HUES64 (cell line): ENCODE results near the gene MEN1.
"Not testable (repeated sequence)": the region's sequence is repeated elsewhere in the genome, so short reads cannot be mapped to it uniquely, and the experiment has no call there.

ENCODE experiments used
- H3K27ac ChIP-seq: 2 replicates; pipeline ENCODE4 v1.7.0; 2013; ENCODE audit warnings: low read depth, low read length, inconsistent platforms
- H3K27me3 ChIP-seq: 2 replicates; pipeline ENCODE4 v1.6.1; 2013; ENCODE audit warnings: mild to moderate bottlenecking, low read length; ENCODE audit not compliant: insufficient read depth
- H3K36me3 ChIP-seq: 2 replicates; pipeline ENCODE4 v1.6.1; 2013; ENCODE audit warnings: mild to moderate bottlenecking, low read length; ENCODE audit not compliant: insufficient read depth
- H3K4me1 ChIP-seq: 2 replicates; pipeline ENCODE4 v1.6.1; 2013; ENCODE audit warnings: mild to moderate bottlenecking, low read length, moderate library complexity; ENCODE audit not compliant: insufficient read depth
- H3K4me3 ChIP-seq: 2 replicates; pipeline ENCODE4 v1.5.1; 2013; ENCODE audit warnings: mild to moderate bottlenecking, low read length, moderate library complexity
- H3K9ac ChIP-seq: 2 replicates; pipeline ENCODE4 v1.6.1; 2013; ENCODE audit warnings: mild to moderate bottlenecking, low read depth, low read length
- H3K9me3 ChIP-seq: 2 replicates; pipeline ENCODE4 v1.6.1; 2013; ENCODE audit warnings: low read depth, low read length; ENCODE audit not compliant: insufficient read depth
- WGBS: fragments of 150-250, 120-280 bp; methylation state at CpG from one replicate; pipeline ENCODE4 v1.1.7; 2013; ENCODE audit warnings: missing lambda C conversion rate; 5-methylcytosine and 5-hydroxymethylcytosine counted together

The MEN1 gene

DNA sequence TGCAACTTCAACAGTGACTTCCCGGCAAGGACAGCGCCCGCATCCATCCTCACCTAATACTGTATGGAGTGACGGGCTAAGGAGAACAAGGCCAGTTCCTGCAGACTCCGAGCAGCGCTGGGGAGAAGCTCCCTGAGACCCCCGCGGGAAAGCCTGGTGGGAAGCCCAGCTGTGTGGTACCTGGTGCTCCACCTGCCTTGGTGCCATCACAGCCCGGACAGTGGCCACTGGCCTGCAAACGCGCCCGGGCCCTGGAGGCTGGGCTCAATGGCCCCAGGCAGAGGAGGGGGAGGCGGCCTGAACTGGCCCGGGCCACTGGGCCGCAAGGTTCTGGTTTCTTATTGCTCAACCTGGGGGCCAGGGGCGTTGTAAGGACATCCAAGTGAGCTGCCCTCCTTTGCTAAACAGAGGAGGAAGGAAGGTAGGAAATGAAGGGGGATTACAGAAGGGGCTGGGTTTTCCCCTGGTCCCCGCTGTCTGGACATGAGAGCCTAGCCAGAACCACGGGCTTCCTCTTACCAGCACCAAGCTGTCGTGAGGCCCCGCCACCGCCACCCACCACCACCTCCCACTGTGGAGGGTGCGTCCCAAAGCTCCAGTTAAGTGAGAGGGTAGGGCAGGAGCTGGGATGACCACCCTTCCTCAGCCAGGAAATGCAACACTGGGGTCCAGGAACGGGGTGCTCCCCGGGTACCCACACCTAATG is 42.6 kb upstream of the MEN1 start:
- WGBS = 93% methylated on average over 23 of the region's 24 CpGs
- H3K9me3 ChIP-seq = no peaks in the 10 kb centered on the region
- H3K27ac ChIP-seq = no peak overlapping the region
- H3K36me3 ChIP-seq = peaks cover 8% of the 10 kb centered on the region
- H3K4me1 ChIP-seq = peaks cover 8% of the 10 kb centered on the region
- H3K9ac ChIP-seq = no peak overlapping the region
- H3K4me3 ChIP-seq = no peak overlapping the region
- H3K27me3 ChIP-seq = no peaks in the 10 kb centered on the region

DNA sequence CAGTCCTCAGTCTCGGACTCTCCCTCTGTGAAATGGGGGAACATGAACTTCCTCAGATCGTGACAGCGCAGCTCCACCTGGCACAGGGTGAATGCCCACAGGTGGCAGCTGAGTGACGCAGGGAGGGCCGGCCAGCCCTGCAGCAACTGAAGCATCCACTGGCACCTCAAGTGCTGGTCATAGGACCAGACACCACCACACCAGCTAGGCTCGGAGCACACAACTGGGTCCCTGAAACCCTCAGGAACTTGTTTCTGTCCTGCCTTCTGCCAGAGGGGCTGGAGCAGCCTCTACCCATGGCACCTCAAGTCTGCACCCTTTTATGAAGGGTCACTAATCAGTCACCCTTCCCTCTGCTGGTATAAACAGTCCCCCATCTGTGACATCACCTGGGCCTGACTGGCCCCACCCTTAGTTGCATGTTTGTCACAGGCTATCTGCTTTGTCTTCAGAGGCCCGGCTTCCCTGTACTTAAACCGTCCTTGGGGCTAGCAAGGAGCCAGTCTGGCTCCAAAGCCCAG is 41.5 kb upstream of the MEN1 start:
- H3K9ac ChIP-seq = peak overlapping the region; percentile 44; the same call in 1 of the 2 replicates
- peaks cover 8% of the 10 kb centered on the region for H3K4me1 ChIP-seq
- no peaks in the 10 kb centered on the region for H3K27me3 ChIP-seq
- peaks cover 8% of the 10 kb centered on the region for H3K36me3 ChIP-seq
- no peaks in the 10 kb centered on the region for H3K9me3 ChIP-seq
- peak overlapping the region; percentile 10; the same call in 1 of the 2 replicates for H3K27ac ChIP-seq
- H3K4me3 ChIP-seq = no peak overlapping the region
- 89% methylated on average over 8 of the region's 8 CpGs for WGBS

DNA sequence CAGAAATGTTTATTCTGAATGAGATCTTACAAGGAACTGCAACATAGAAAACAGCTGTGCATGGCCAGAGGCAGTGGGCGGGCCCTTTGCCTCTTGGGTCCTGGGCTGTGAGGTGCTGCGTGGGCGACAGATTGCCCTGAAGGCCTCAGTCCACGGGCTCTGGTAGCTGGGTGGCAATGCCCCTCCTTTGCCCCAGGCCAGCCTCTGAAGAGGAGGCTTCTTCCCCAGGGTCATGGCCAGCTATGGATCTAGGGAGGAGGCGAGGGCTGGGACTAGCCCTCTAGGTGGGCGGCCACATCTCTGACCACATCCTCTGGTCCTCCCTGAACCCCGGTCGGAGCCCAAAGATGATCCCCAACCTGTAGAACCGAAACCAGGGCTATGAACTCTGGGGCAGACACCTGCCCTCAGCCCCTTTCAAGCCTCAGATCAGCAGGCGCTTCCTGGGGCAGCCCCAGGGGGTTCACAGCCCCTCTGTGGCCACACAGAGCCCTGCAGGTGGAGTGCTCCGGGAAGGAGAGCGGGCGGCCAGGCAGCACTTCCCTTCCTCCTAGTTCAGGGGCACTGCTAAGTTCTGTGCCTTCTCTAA is 40.7 kb upstream of the MEN1 start:
- peaks cover 8% of the 10 kb centered on the region for H3K4me1 ChIP-seq
- H3K4me3 ChIP-seq = no peak overlapping the region
- peak overlapping the region; percentile 49; the same call in 1 of the 2 replicates for H3K27ac ChIP-seq
- H3K9ac ChIP-seq = peak overlapping the region; percentile 44; the same call in 1 of the 2 replicates
- H3K36me3 ChIP-seq = peaks cover 8% of the 10 kb centered on the region
- no peaks in the 10 kb centered on the region for H3K27me3 ChIP-seq
- 54% methylated on average over 13 of the region's 13 CpGs for WGBS
- H3K9me3 ChIP-seq = no peaks in the 10 kb centered on the region

DNA sequence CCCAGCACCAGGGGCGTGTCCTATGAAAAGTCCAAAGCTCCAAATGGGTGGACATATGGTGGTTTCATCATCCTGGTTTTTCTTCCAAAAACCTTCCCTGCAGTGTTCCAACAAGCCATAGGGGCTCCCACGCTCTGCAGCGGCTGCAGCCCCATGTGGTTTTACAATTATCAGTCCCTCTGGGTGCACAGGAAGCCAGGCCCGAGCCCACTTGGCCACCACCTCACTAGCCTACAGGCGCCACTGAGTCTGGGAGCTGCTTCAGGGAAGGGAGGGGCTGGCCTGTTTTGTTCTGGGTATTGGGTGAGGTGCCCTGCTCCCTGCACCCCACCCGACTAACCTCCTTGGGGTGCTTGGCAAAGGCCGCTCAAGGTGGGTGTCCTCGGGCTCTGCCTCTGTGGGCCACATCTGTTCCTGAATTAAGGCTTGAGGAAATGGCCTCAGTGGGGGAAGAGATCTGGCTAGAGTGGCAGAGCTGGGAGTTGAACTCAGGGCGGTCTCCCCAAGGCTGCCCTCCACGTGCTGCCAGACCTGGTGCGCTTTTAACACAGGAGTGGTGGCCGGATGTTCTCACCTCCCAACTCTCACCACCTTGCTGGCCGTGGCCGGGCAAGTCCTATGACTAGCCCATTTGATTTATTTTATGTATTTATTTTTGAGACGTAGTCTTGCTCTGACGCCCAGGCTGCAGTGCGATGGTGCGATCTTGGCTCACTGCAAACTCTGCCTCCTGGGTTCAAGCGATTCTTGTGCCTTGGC is 39.4 kb upstream of the MEN1 start:
- Histone ChIP-seq H3K4me3 (no peak overlapping the region), H3K9me3 (no peaks in the 10 kb centered on the region), H3K4me1 (peaks cover 8% of the 10 kb centered on the region), H3K27me3 (no peaks in the 10 kb centered on the region), H3K9ac (no peak overlapping the region), H3K36me3 (peaks cover 8% of the 10 kb centered on the region), H3K27ac (no peak overlapping the region)
- WGBS = 94% methylated on average over 19 of the region's 19 CpGs

DNA sequence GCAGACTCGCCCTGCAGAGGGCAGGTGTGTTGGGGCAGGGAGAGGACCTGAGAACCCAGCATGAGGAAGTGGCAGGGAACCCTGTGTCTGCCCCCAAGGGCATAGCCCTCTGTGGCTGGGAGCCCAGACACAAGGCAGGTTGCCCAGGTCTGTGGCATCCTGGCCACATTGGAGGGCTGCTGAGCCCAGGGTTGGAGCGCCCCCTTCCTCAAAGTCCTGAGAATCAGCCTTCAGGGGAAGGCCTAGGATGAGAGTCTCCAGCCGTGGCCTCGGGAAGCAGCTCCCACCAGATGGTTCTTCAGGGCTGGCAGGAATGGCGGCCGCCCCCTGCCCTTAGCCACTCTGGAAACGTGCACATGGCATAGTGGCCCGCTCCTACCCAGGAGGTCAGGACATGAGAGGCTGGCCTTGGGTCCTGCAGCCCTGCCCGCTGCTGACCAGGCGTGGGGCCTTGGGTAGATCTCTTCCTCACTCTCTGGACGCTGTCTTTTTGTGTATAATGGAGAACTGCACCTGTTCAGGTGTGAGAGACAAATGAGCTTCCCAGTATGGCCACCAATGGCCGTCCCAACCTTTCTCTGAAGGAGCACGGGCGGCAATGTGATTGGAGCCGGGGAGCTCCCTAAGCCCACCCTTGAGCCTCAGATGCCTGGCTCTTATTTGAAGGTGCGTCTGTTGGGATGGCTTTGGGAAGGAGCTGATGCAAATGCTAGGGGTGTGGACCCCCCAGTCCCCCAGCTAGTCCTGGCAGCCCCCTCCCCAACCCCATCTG is 38.7 kb upstream of the MEN1 start:
- Histone ChIP-seq H3K9ac (no peak overlapping the region), H3K4me1 (peaks cover 8% of the 10 kb centered on the region), H3K27ac (no peak overlapping the region), H3K36me3 (peaks cover 4% of the 10 kb centered on the region; the same call in 1 of the 2 replicates), H3K4me3 (no peak overlapping the region), H3K27me3 (no peaks in the 10 kb centered on the region), H3K9me3 (no peaks in the 10 kb centered on the region)
- WGBS = 82% methylated on average over 16 of the region's 16 CpGs

DNA sequence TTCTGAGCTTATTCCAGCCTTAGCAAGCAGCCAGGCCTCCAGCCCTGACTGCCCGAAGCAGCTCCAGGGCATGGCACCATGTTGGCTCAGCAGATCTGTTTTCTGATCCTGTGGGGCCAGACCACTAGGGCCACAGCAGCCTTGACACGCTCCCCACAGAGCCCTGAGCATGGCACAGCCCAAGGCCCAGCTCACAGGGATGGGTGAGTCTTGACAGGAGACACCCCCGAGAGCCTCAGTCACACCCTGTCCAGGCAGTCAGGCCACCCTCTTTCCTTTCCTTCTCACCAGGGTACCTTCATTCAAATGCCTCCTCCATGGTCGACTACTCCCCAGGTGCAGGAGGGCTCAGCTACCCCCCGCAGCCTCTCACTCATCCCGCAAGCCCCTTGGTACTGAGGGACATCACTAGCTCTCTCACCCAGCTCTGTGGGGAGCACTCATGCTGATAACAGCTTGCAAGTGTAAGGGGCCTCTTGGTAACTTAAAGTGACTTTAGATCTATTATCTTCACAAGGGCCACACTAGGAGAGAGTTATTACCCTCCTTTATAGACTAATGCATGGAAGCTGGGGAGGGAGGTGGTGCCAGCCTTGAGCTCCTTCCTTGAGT is 38.0 kb upstream of the MEN1 start:
- 85% methylated on average over 6 of the region's 6 CpGs for WGBS

DNA sequence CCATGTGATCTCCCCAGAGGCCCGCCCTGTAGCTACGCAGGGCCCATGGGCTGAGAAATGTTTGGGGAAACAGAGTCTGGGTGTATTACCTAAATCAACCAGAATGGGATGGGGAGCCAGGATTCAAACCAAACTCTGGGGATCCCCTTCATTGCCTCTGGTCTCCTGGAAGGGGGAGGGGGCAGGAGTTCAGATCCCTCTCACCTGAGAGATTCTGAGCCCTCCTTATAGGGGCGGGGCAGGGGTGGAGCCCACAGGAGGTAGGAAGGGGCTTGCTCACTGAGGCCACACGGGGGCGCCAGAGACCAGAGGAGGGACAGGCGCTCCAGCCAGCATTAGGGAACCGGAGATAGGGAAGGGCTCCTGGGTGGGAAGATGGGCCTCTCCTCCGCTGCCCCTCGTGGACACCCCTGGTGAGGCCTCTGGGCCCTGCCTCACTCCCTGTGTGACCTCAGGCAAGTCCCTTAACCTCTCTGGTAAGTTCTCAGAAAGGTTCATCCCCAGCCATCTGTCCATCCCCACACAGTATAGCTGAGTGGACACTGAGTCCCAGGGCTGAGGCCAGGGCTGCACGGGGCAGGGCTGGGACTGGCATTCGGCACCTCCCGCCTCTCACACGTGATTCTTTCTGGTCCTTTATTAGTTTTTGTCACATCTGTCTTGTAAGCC is 36.8 kb upstream of the MEN1 start:
- Histone ChIP-seq H3K36me3 (no peaks in the 10 kb centered on the region), H3K27ac (no peak overlapping the region), H3K4me1 (peaks cover 14% of the 10 kb centered on the region), H3K9me3 (no peaks in the 10 kb centered on the region), H3K4me3 (no peak overlapping the region), H3K27me3 (no peaks in the 10 kb centered on the region), H3K9ac (no peak overlapping the region)
- WGBS = 38% methylated on average over 13 of the region's 13 CpGs

More for the DNA sequence above, 38.0 kb upstream of the MEN1 start:
- Histone ChIP-seq H3K36me3 (no peaks in the 10 kb centered on the region), H3K9ac (no peak overlapping the region), H3K27me3 (no peaks in the 10 kb centered on the region), H3K9me3 (no peaks in the 10 kb centered on the region), H3K27ac (no peak overlapping the region), H3K4me1 (peaks cover 8% of the 10 kb centered on the region), H3K4me3 (no peak overlapping the region)

DNA sequence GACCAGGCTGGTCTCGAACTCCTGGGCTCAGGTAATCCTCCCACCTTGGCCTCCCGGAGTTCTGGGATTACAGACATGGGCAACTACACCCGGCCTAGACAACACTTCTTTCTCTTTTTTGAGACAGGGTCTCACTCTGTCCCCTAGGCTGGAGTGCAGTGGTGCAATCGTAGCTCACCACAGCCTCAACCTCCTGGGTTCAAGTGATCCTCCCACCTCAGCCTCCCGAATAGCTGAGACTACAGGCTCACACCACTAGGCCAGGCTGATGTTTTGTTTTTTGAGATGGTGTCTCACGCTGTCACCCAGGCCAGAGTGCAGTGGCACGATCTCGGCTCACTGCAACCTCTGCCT is 35.4 kb upstream of the MEN1 start:
- not testable (repeated sequence) for H3K9me3 ChIP-seq, H3K27me3 ChIP-seq, H3K27ac ChIP-seq, H3K36me3 ChIP-seq, H3K4me3 ChIP-seq, H3K9ac ChIP-seq
- H3K4me1 ChIP-seq = peaks cover 10% of the 10 kb centered on the region; the same call in 1 of the 2 replicates
- 91% methylated on average over 8 of the region's 8 CpGs for whole genome bisulfite sequencing

DNA sequence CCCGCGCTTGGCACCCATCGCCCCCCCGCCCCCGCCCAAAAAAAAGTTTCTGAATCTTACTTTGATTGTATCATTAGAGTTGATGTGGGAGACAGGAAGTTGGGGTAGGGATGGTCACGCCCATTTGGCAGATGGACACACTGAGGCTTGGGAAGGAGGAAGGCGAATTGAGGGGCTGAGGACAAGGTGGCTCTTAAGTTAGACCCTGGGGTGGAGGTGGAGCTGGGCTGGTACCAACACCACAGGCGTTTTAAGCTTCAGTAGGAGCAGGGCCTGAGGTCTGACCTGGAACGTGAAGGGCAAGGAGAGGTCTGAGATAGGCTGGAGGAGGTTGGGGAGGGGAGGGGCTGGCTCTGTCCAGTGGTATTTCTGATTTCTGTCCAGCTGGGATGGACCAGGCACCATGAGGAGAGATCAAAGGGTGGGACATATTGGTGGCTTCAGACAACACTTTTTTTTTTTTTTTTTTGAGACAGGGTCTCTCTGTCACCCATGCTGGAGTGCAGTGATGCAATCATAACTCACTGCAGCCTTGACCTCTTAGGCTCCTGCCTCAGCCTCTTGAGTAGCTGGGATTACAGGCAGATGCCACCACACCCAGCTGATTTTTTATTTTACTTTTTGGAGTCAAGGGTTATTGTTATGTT is 34.9 kb upstream of the MEN1 start:
- Histone ChIP-seq H3K9me3 (no peaks in the 10 kb centered on the region), H3K4me1 (peaks cover 10% of the 10 kb centered on the region; the same call in 1 of the 2 replicates), H3K9ac (no peak overlapping the region), H3K27ac (no peak overlapping the region; the same call in 1 of the 2 replicates), H3K27me3 (no peaks in the 10 kb centered on the region), H3K36me3 (0 out of 2 replicates have a peak, but pooled peaks cover 4% of the 10 kb centered on the region), H3K4me3 (peak overlapping the region; percentile 87)
- 25% methylated on average over 9 of the region's 9 CpGs for WGBS
